AG10803 (cell line): ENCODE measurements around the gene PTK6.

ENCODE experiments used
- DNase-seq: peaks from one replicate; pipeline ENCODE4 v3.0.0; 2010; ENCODE audit warnings: low read depth
- H3K4me3 ChIP-seq: 2 replicates; pipeline ENCODE4 v1.5.1; 2011; ENCODE audit warnings: mild to moderate bottlenecking, low read length, control low read depth
- TF ChIP-seq, protein P1 (sequence below): conservative IDR thresholded peaks from 2 replicates; pipeline ENCODE4 v1.5.1; 2011; ENCODE audit warnings: mild to moderate bottlenecking, low read length, control low read depth, inconsistent platforms

PTK6 gene

DNA sequence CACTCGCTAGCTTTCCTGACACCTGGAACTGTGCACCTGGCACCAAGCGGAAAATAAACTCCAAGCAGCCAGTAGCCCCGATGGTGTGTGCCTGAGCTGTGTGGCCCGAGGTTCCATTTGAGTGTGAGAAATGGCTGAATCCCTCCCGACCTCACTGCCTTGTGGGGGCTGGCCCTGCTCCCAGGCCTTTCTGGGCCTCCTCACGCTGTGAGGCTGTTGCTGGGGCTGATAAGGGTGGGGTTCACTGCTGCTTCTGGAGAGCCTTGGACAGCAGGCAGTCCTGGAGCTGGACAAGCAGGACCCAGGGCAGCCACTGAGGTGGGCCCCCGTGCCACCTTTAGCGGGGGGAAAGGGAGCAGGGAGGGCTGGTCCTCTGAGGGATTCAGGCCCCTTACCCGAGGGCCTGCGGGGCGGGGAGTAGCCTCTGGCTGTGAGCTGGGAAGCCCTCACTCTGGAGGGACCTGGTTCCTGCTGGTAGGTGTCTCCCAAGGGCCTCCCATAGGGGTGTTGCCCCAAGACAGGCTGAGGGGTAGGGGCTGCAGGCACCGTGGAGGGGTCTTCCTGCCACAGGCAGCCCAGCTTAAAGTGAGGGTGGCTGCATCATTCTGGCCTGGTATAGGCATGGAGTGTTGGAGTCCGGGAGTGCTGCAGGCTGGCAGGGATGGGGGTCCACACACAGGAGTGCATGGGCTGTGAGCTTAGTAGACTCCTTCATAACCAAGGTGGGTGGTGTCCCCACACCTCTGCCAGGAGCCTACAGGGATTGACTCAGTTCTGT is 14.9 kb downstream of the PTK6 start:
- TF ChIP-seq, protein P1, sequence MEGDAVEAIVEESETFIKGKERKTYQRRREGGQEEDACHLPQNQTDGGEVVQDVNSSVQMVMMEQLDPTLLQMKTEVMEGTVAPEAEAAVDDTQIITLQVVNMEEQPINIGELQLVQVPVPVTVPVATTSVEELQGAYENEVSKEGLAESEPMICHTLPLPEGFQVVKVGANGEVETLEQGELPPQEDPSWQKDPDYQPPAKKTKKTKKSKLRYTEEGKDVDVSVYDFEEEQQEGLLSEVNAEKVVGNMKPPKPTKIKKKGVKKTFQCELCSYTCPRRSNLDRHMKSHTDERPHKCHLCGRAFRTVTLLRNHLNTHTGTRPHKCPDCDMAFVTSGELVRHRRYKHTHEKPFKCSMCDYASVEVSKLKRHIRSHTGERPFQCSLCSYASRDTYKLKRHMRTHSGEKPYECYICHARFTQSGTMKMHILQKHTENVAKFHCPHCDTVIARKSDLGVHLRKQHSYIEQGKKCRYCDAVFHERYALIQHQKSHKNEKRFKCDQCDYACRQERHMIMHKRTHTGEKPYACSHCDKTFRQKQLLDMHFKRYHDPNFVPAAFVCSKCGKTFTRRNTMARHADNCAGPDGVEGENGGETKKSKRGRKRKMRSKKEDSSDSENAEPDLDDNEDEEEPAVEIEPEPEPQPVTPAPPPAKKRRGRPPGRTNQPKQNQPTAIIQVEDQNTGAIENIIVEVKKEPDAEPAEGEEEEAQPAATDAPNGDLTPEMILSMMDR = no peak
- H3K4me3 ChIP-seq = peak overlapping the region; percentile 86
- DNase-seq = no peak

DNA sequence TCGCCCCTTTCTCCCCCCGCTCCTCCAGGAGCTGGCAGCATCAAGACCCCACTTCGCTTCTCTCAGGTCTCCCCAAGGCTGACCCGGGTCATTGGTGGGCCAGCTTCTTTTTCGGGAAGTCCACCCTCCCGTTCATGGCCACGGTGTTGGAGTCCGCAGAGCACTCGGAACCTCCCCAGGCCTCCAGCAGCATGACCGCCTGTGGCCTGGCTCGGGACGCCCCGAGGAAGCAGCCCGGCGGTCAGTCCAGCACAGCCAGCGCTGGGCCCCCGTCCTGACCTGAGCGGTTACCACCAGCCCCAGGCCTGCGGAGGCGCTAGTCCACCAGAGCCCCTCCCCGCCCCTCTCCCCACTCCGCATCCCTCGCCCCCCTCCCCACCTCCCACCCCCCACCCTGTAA is 15.6 kb downstream of the PTK6 start:
- no peak for DNase-seq
- TF ChIP-seq, protein P1 = no peak

DNA sequence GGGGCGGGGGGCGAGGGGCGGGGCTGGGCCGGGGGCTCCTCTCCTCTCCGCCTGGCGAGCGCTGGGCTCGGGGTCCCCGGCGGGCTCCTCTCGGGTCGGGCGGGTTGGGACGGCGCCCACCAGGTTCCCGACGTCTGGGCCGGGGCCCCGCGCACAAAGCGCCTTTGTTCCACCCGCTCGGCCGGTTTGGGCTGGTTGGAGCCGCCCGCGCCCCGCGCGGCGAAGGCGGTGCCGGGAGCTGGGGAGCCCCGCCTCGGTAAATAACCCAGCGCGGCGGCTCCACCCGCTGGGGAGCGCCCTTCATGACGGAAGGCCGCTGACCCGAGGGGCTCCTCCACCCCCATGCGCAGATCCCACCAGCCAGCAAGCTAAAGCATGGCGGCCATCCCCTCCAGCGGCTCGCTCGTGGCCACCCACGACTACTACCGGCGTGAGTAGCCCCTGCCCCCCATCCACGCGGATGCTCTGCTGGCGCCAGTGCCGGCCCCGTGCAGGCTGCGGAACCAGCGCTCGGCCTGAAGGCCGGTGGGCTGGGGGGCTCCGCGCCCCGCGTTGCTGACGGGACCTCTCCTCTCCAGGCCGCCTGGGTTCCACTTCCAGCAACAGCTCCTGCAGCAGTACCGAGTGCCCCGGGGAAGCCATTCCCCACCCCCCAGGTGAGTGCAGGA is 16.1 kb downstream of the PTK6 start:
- peak; percentile 62 for DNase-seq
- H3K4me3 ChIP-seq = peak overlapping the region; percentile 86

More for the DNA sequence above, 15.6 kb downstream of the PTK6 start:
- H3K4me3 ChIP-seq = peak overlapping the region; percentile 86

DNA sequence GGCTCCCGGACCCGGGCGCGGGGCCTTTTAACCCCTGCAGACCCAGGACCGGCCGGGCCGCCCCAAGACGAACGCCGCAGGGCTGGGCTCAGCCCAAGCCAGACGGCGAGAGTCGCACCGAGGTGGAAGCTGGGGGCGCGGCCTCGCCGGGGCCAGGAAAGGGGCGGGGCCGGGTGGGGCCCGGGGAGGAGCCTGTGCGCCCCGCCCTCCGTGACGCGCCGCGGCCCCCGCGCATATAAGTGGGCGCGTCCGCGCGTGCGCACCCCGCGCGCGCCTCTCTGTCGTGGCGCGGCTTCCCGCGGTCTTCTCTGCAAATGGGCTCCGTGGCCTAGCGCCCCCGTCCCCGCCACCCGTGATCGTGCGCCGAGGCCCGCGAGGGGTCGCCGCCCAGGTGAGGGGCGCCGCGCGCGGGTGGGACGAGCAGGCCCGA is 16.7 kb downstream of the PTK6 start, which contains the start of gene PPDPF:
Gene PPDPF (plus strand): TSS at position 262 of the 430 bp plus-strand sequence. CDS start 544 bp downstream, outside the sequence.
- peak within 1 kb of the TSS; percentile 86 for H3K4me3 ChIP-seq
- peak; percentile 74 for DNase-seq
- TF ChIP-seq, protein P1 = no peak

More for the DNA sequence above, 16.1 kb downstream of the PTK6 start:
- TF ChIP-seq, protein P1 = no peak; the same call in 1 of the 2 replicates

DNA sequence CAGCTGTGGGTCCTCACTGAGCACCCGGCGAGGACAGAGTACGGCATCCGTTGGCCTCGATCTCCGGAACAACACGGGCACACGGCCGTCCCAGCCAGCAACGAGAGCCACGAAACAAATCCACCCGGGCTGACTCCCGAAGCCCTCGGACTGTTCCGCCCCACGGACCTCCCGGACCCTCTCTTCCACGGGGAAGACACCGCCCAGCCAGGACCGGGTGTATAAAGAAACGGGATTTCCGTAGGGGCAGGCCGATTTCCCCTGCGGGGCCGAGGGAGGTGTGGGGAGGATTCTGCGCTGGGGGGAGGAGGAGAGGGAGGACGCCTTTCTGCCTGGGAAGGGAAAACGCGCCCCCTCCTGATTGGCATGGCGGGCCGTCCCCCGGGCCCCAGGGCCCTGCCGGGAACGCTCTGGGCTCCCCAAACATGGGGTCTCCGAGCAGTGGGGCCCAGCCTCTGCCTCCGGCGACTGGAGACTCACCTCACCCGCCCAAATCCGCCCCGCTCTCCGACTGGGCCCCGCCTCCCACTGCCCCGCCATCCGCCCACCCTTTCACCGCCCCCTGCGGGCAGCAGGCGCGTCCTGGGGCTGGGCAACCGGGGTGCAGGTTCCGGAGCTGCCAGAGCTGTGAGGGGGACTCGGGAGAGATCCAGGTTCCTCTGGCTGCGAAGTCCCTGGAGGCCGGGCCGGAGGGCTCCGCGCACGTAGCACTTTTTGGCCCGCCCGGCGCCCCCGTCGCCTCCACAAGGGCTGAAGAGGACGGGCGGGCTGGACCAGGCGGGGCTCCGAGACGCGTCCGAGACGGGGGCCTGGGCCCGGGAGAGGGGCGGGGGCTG is 17.3 kb downstream of the PTK6 start:
- TF ChIP-seq, protein P1 = peak; percentile 34
- H3K4me3 ChIP-seq = peak overlapping the region; percentile 69
- peak; percentile 45 for DNase-seq

DNA sequence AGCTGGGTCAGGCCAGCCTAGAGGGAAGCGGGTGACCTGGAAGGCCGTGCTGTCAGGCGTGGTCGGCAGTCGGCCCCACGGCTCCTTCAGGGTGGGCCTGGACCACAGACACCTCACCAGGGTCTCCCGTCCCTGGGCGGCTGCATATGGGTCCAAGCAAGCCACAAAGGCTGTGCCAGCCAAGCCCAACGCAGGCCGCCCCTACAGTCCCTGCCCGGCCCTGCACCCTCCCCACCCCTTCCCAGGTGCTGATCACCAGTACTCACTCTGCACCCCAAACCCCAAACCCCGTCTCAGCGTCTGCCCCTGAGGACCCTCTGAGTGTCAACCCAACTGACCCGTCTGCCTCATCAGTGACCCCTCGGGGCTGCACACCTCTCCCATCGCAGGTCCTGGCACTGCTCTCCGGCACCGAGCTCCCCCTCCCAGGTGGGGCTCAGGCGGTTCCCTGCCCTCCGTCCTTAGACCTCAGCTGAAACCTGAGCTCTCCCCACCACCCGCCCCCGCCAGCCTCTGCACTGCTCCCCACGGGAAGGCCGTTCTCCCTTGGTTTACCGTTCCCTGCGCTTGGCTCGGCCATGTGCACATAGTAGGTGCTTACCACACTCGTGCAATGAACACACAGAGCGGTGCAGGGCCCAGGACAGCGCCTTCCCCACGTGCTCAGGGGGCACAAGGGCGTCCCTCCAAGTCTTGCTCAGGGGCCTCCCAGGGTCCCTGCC is 18.1 kb downstream of the PTK6 start:
- TF ChIP-seq, protein P1 = no peak
- no peak for DNase-seq
- H3K4me3 ChIP-seq = peak overlapping the region; percentile 69
